Measurements from ENCODE around the gene HLA-DMB.

The HLA-DMB gene

GRCh38 chr6:32940656-32941213, at the start of gene HLA-DMB:
HLA-DMB (minus strand) TSS chr6:32941028; CDS start chr6:32940807, 221 bp downstream.
- DNase-seq: no peak

GRCh38 chr6:32989368-32989767, 48.5 kb upstream of the HLA-DMB start:
- no peak for DNase-seq

GRCh38 chr6:32984622-32985389, 44.0 kb upstream of the HLA-DMB start:
- peak; percentile 87 for DNase-seq

GRCh38 chr6:32983964-32984621, 43.3 kb upstream of the HLA-DMB start:
- no peak for DNase-seq

GRCh38 chr6:32983493-32983848, 42.6 kb upstream of the HLA-DMB start:
- DNase-seq: no peak

GRCh38 chr6:32982702-32983492, 42.1 kb upstream of the HLA-DMB start:
- no peak for DNase-seq

- DNase-seq: peak; percentile 49
Measured at GRCh38 chr6:32982084-32982701, 41.4 kb upstream of the HLA-DMB start.

- no peak for DNase-seq
Measured at GRCh38 chr6:32980488-32981038, 39.7 kb upstream of the HLA-DMB start.

- DNase-seq: no peak
Measured at GRCh38 chr6:32979720-32980487, 39.1 kb upstream of the HLA-DMB start.

- no peak for DNase-seq
Measured at GRCh38 chr6:32977953-32978324, 37.1 kb upstream of the HLA-DMB start.

GRCh38 chr6:32977272-32977952, 36.6 kb upstream of the HLA-DMB start:
- no peak for DNase-seq

- no peak for DNase-seq
Measured at GRCh38 chr6:32976334-32977069, 35.7 kb upstream of the HLA-DMB start.

GRCh38 chr6:32975886-32976285, 35.1 kb upstream of the HLA-DMB start:
- no peak for DNase-seq

GRCh38 chr6:32974541-32975308, 33.9 kb upstream of the HLA-DMB start:
- DNase-seq: no peak

GRCh38 chr6:32974016-32974333, 33.1 kb upstream of the HLA-DMB start:
- DNase-seq: no peak

GRCh38 chr6:32973144-32974015, 32.6 kb upstream of the HLA-DMB start:
- DNase-seq: peak; percentile 71

- DNase-seq: peak; percentile 74
Measured at GRCh38 chr6:32972353-32973143, 31.7 kb upstream of the HLA-DMB start.
